Spleen (tissue), 11 donors: ENCODE data around the gene TBC1D24. TPM values are rescaled to one million over a fixed set of nuclear protein-coding genes. Genes with fewer than 3 reads are reported as not detected.

ENCODE experiments used
- DNase-seq: peaks from one replicate; pipeline ENCODE4 v3.0.0-alpha.2; 2020
- H3K27ac ChIP-seq, 8 donors: fragments of 200-600 bp; sonication (generic) in 7 of 8; 1 replicate in 4 of 8; 2 replicates in 4 of 8; pipeline versions ENCODE4 v1.5.0 to v1.8.0; 2016 to 2021; ENCODE audit warnings: inconsistent platforms in 4 of 8, mild to moderate bottlenecking in 4 of 8, moderate library complexity in 1 of 8
- H3K27me3 ChIP-seq, 7 donors: fragments of 200-600 bp; sonication (generic) in 6 of 7; replicated peaks in 1 of 7; 1 replicate in 4 of 7; 2 replicates in 3 of 7; pipeline versions ENCODE4 v1.5.0 to v1.8.0; 2016 to 2021; ENCODE audit warnings: inconsistent platforms in 3 of 7, mild to moderate bottlenecking in 1 of 7
- H3K36me3 ChIP-seq, 6 donors: fragments of 200-600 bp; sonication (generic) in 5 of 6; 1 replicate in 4 of 6; 2 replicates in 2 of 6; pipeline versions ENCODE4 v1.5.0 to v1.8.0; 2016 to 2021; ENCODE audit warnings: inconsistent platforms in 2 of 6
- H3K4me1 ChIP-seq, 6 donors: fragments of 200-600 bp; sonication (generic) in 5 of 6; 1 replicate in 3 of 6; 2 replicates in 3 of 6; pipeline versions ENCODE4 v1.5.0 to v1.8.0; 2016 to 2021; ENCODE audit warnings: inconsistent platforms in 3 of 6
- H3K4me3 ChIP-seq, 8 donors: fragments of 200-600 bp; sonication (generic) in 7 of 8; 1 replicate in 4 of 8; 2 replicates in 4 of 8; pipeline versions ENCODE4 v1.5.0 to v1.8.0; 2016 to 2021; ENCODE audit warnings: inconsistent platforms in 4 of 8, mild to moderate bottlenecking in 4 of 8, moderate library complexity in 2 of 8
- H3K9me3 ChIP-seq, 8 donors: fragments of 200-600 bp; sonication (generic) in 7 of 8; 1 replicate in 4 of 8; 2 replicates in 4 of 8; pipeline versions ENCODE4 v1.5.0 to v1.8.0; 2016 to 2021; ENCODE audit warnings: inconsistent platforms in 4 of 8
- CTCF ChIP-seq, 11 experiments: fragments of 200-600 bp in 7 of 11; fragments of 450-650 bp in 4 of 11; sonication (generic) in 4 of 11; IDR thresholded peaks in 8 of 11; conservative IDR thresholded peaks in 3 of 11; 1 replicate in 7 of 11; 2 replicates in 4 of 11; pipeline versions ENCODE4 v1.4.0 to v1.8.0; 2016 to 2021; ENCODE audit warnings: antibody characterized with exemption in 11 of 11, inconsistent platforms in 4 of 11, mild to moderate bottlenecking in 1 of 11
- POLR2A ChIP-seq, 3 donors: fragments of 450-650 bp; IDR thresholded peaks; one replicate each; pipeline ENCODE4 v1.5.1; 2017; ENCODE audit warnings: antibody characterized with exemption in 3 of 3, mild to moderate bottlenecking in 1 of 3
- POLR2AphosphoS5 ChIP-seq, 3 donors: sonication (generic); formaldehyde crosslinking; IDR thresholded peaks; one replicate each; pipeline ENCODE4 v1.5.1; 2017; ENCODE audit warnings: antibody characterized with exemption in 3 of 3
- WGBS, 5 donors: extraction: QIAGEN DNeasy Blood & Tissue Kit in 3 of 5; methylation state at CpG; one replicate each; pipeline versions ENCODE4 v1.1.5 to v1.1.7; 2013 to 2018; 5-methylcytosine and 5-hydroxymethylcytosine counted together
- intact Hi-C: fragments of 100-400 bp; cut with DNase I; formaldehyde crosslinking; loops from one replicate; pipeline ENCODE4 v1.15.0; 2023; ENCODE audit warnings: low total_unique reads
- polyA plus RNA-seq, 3 donors: library from polyadenylated mRNA; stranded (reverse); fragments of 200-250 nt; gene quantifications; one replicate each; pipeline ENCODE4 v1.2.1, GENCODE V29; 2013
- total RNA-seq, 7 donors: library from RNA; depleted of rRNA in 3 of 7; stranded (reverse); fragments of >200 nt in 3 of 7; fragmentation: NEBNext Ultra II Directional in 4 of 7; extraction: Animal tissue kit (Norgen Biotek cat#: 25700) in 4 of 7; gene quantifications; one replicate each; pipeline versions ENCODE4 v1.1.0 to v1.2.1, GENCODE V29; 2016 to 2021
- donor health status: healthy with polysubstance abuse.
- donor health status: DM: no; HTN: no; CAD: no; lungs with moderate emphysema.
- donor health status: DM: no; HTN: no; CAD: no.
- donor health status: Bipolar disorder and iron deficiency.
- donor health status: healthy.
- donor health status: DM: no; HTN: no; CAD: no.
- donor health status: DM: yes; HTN: yes; CAD: no.

The TBC1D24 gene
- total and polyA plus RNA-seq, 10 donors = 2.2 to 15.3 (median 11.3) TPM

GRCh38 chr16:2497116-2497630, 22.2 kb downstream of the TBC1D24 start:
- WGBS, 5 donors = 60 to 80% (median 74%) methylated on average over 12 to 21 of the region's 21 CpGs
- Histone ChIP-seq H3K27me3 (no peaks in the 10 kb centered on the region), H3K4me3 (no peak overlapping the region), H3K27ac (peak overlapping the region in 1 of 8 donors; percentile 21), H3K36me3 (peaks cover 0 to 47% (median 17%) of the 10 kb centered on the region in 6 donors), H3K4me1 (peaks cover 10 to 33% (median 16%) of the 10 kb centered on the region in 6 donors), H3K9me3 (no peaks in the 10 kb centered on the region)
- DNase-seq = peak; percentile 72
- TF ChIP-seq CTCF (IDR thresholded peaks at IDR 0.05 in 8 of 11, conservative IDR thresholded peaks at IDR 0.05 in 3 of 11) (no peak), POLR2AphosphoS5 (IDR thresholded peaks at IDR 0.05) (peak in 2 of 3 donors; percentile 23 to 58), POLR2A (IDR thresholded peaks at IDR 0.05) (no peak)
- intact Hi-C loops = loop anchor here (10.0 kb wide), 1 partner anchor 62 kb away; no protein-coding TSS in a partner anchor

DNA sequence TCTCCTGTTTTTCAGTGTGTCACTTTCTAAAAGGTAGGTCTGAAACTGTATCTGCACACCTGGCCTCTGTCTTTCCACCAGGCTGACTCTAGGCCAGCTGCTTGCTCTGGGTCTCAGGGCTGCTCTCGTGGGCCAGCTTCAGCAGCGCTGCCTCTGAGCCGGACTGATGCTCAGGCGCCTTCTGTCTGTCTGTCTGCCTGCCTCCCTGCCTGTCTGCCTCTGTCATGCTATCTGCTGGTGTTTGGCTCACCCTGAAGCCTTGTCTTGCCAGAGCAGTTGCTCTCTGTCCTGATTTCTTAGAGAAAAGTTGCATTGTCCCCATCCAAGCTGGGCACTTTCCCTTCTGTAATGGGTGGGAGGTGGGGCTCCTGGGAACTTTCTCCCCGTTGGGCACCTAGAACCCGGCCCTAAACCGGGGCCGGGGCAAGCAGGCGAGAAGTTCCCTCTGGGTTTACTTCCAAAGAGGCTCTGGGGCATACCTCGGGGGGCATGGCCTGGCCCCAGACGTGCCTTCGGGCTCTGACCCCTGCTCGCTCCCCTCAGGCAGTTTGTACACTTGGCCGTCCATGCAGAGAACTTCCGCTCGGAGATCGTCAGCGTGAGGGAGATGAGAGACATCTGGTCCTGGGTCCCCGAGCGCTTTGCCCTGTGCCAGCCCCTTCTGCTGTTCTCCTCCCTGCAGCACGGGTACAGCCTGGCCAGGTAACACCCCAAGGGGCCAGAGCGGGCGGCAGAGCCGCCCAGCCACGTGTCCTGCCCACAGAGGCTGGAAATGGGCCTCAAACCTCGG, 23.0 kb downstream of the TBC1D24 start:
- intact Hi-C loops = loop anchor here (10.0 kb wide), 1 partner anchor 63 kb away; no protein-coding TSS in a partner anchor
- Histone ChIP-seq H3K4me1 (peaks cover 10 to 40% (median 21%) of the 10 kb centered on the region in 6 donors), H3K4me3 (no peak overlapping the region), H3K9me3 (no peaks in the 10 kb centered on the region), H3K27ac (no peak overlapping the region), H3K36me3 (peaks cover 0 to 47% (median 17%) of the 10 kb centered on the region in 6 donors), H3K27me3 (no peaks in the 10 kb centered on the region)
- WGBS, 5 donors = 84 to 89% (median 88%) methylated on average over 18 to 26 of the region's 26 CpGs
- TF ChIP-seq POLR2AphosphoS5 (IDR thresholded peaks at IDR 0.05) (no peak), POLR2A (IDR thresholded peaks at IDR 0.05) (no peak), CTCF (IDR thresholded peaks at IDR 0.05 in 8 of 11, conservative IDR thresholded peaks at IDR 0.05 in 3 of 11) (no peak)
- peak; percentile 60 for DNase-seq

- no peak for DNase-seq
Observed at GRCh38 chr16:2498531-2499253, 23.8 kb downstream of the TBC1D24 start.

More at GRCh38 chr16:2498531-2499253, 23.8 kb downstream of the TBC1D24 start:
- Histone ChIP-seq H3K4me1 (peaks cover 10 to 48% (median 24%) of the 10 kb centered on the region in 6 donors), H3K36me3 (peaks cover 0 to 47% (median 17%) of the 10 kb centered on the region in 6 donors), H3K27me3 (no peaks in the 10 kb centered on the region), H3K4me3 (no peak overlapping the region), H3K27ac (no peak overlapping the region), H3K9me3 (no peaks in the 10 kb centered on the region)
- intact Hi-C loops = loop anchor here (10.0 kb wide), 1 partner anchor 64 kb away; no protein-coding TSS in a partner anchor
- WGBS, 5 donors = 78 to 94% (median 90%) methylated on average over 7 to 15 of the region's 15 CpGs
- TF ChIP-seq POLR2AphosphoS5 (IDR thresholded peaks at IDR 0.05) (no peak), POLR2A (IDR thresholded peaks at IDR 0.05) (no peak), CTCF (IDR thresholded peaks at IDR 0.05 in 8 of 11, conservative IDR thresholded peaks at IDR 0.05 in 3 of 11) (no peak)
